ENCODE results near the gene C19orf81.

C19orf81 gene

GRCh38 chr19:50697414-50698124, 48.3 kb downstream of the C19orf81 start:
- DNase-seq (ENCODE audit: low read depth in 2 of 2): no peak
- TF ChIP-seq CTCF (IDR thresholded peaks at IDR 0.05; ENCODE audit: low read depth, low read length): no peak
- H3K4me3 ChIP-seq (replicated peaks in 1 of 2; ENCODE audit: low read depth in 2 of 2, low read length in 2 of 2): no peak overlapping the region

GRCh38 chr19:50701367-50701985, 52.2 kb downstream of the C19orf81 start:
- no peak for TF ChIP-seq CTCF (IDR thresholded peaks at IDR 0.05; ENCODE audit: low read depth, low read length)
- DNase-seq (ENCODE audit: low read depth in 2 of 2): no peak
- no peak overlapping the region for H3K4me3 ChIP-seq (replicated peaks in 1 of 2; ENCODE audit: low read depth in 2 of 2, low read length in 2 of 2)

GRCh38 chr19:50702158-50702870, 53.1 kb downstream of the C19orf81 start:
- no peak for TF ChIP-seq CTCF (IDR thresholded peaks at IDR 0.05; ENCODE audit: low read depth, low read length)
- no peak overlapping the region for H3K4me3 ChIP-seq (replicated peaks in 1 of 2; ENCODE audit: low read depth in 2 of 2, low read length in 2 of 2)
- DNase-seq (ENCODE audit: low read depth in 2 of 2): no peak

GRCh38 chr19:50702871-50703829, 53.9 kb downstream of the C19orf81 start:
- no peak overlapping the region for H3K4me3 ChIP-seq (replicated peaks in 1 of 2; ENCODE audit: low read depth in 2 of 2, low read length in 2 of 2)
- no peak for TF ChIP-seq CTCF (IDR thresholded peaks at IDR 0.05; ENCODE audit: low read depth, low read length)
- peak; percentile 26 to 38 for DNase-seq (ENCODE audit: low read depth in 2 of 2)

- no peak for TF ChIP-seq CTCF (IDR thresholded peaks at IDR 0.05; ENCODE audit: low read depth, low read length)
- no peak overlapping the region for H3K4me3 ChIP-seq (replicated peaks in 1 of 2; ENCODE audit: low read depth in 2 of 2, low read length in 2 of 2)
- DNase-seq (ENCODE audit: low read depth in 2 of 2): no peak
Observed at GRCh38 chr19:50703915-50704796, 54.9 kb downstream of the C19orf81 start.
